GM13976 (cell line): ENCODE results near the gene SPTBN2.

ENCODE experiments used
- DNase-seq: peaks from one replicate; pipeline ENCODE4 v3.0.0; 2012; ENCODE audit warnings: low spot score
- CTCF ChIP-seq: IDR thresholded peaks from 2 replicates; pipeline ENCODE4 v1.5.1; 2012; ENCODE audit warnings: borderline replicate concordance, mild to moderate bottlenecking; ENCODE audit not compliant: insufficient read depth; ENCODE audit errors: extremely low read depth, missing control alignments, control extremely low read depth
- in situ Hi-C: fragments of 300-500 bp; cut with MboI; formaldehyde crosslinking; loops from one replicate; pipeline ENCODE4 v1.12.0; 2022; ENCODE audit warnings: low sequenced_read_pairs, mixed read lengths, inconsistent platforms; ENCODE audit not compliant: unreplicated experiment

The SPTBN2 gene

DNA sequence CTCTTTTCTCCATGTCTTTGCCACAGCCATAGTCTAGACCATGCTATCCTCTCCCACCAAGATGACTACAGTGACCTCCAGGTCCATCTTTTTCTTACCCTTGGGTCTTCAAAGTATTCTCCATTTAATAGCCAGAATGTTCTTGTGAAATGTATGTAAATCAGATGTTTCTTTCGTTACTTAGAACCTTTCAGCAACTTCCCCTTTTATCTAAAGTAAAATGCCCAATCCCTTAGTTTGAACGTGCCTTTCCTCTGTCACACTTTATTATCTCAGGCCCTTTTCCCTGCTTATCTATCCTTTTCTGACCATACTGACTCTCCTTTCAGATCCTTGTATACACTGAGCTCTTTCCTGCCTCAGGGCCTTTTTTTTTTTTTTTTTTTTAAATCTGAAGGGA is 69.3 kb downstream of the SPTBN2 start:
- DNase-seq = no peak
- TF ChIP-seq CTCF = no peak
- in situ Hi-C loops = loop anchor here (10.0 kb wide), 1 partner anchor 255 kb away; no protein-coding TSS in a partner anchor

DNA sequence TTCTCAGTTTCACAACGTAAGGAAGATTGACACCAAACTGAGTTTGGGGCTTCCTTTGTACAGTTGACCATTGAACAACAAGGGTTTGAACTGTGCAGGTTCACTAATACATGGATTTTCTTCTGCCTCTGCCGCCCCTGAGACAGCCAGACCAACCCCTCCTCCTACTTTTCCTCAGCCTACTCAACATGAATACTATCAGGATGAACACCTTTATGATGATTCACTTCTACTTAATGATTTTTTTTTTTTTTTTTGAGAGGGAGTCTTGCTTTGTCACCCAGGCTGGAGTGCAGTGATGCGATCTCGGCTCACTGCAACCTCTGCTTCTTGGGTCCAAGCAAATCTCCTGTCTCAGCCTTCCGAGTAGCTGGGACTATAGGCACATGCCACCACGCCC is 75.9 kb downstream of the SPTBN2 start:
- in situ Hi-C loops = no loop called here
- no peak for TF ChIP-seq CTCF
- no peak for DNase-seq

DNA sequence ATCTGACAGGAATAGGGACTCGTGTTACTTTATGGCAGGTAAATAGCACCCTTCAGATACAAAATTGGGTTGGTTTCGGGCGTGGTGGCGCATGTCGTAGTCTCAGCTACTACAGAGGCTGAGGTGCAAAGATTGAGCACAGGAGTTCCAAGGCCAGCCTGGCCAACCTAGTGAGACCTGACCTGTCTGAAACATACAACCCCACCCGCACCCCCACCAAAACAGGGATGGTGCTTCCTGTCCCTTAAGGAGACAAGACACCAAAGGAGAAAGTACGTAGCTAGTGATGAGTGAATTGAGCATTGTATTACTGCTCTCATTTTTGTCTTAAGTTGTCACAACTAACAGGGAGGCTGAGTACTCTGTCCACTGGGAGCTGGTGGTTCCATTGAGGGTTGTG is 76.4 kb downstream of the SPTBN2 start:
- in situ Hi-C loops = no loop called here
- DNase-seq = no peak
- no peak for TF ChIP-seq CTCF

GRCh38 chr11:66651016-66651415 is 78.0 kb downstream of the SPTBN2 start:
- DNase-seq = no peak
- in situ Hi-C loops = no loop called here
- no peak for TF ChIP-seq CTCF

DNA sequence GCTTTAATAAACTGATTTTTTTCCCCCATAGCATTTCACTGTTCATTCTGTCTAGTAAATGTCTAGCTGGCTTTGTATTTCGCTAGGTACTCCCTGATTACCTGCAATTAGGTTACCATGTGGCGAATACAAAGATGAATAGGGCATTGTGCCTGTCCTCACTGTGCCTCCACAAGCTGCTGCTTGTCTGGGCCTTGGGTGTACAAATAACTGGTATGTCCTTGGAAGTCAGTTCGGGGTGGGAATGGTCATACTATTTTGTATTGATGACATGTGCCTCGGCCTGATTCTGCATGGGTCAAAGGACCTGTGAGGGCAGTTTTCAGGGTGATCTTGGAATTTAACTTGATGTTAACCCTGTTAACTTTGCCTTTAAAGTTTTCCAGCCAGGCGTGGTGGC is 79.1 kb downstream of the SPTBN2 start:
- in situ Hi-C loops = no loop called here
- no peak for TF ChIP-seq CTCF
- no peak for DNase-seq

- no peak for DNase-seq
- no peak for TF ChIP-seq CTCF
- in situ Hi-C loops = no loop called here
These were observed 82.2 kb downstream of the SPTBN2 start for GRCh38 chr11:66646828-66647227.
